ENCODE results near the gene KRT20.

KRT20 gene

GRCh38 chr17:40903129-40903847, 18.2 kb upstream of the KRT20 start:
- DNase-seq: peak; percentile 97
- in situ Hi-C loops (cut with HindIII; ENCODE audit: low pct_ligation_motif_present, low pct_unique_long_range_greater_than_20kb, low sequenced_read_pairs): no loop called here

DNA sequence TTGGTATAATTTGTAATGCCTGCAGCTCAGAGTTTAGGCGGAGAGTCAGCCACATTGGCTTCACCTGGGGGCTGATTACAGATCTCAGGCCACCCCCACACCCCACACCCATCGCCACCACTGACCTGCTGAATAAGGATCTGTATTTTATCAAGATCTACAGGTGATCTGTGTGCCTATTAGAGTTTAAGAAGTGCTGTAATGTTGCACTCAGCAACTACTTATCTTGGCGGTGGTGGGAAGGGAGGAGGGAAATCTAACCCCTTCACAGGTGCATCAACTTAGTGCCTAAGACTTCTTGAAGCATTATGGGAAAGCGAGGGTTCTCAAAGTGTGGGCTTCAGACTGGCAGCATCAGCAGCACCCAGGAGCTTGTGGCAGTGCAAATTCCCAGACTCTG, 17.5 kb upstream of the KRT20 start:
- DNase-seq: no peak
- in situ Hi-C loops (cut with HindIII; ENCODE audit: low pct_ligation_motif_present, low pct_unique_long_range_greater_than_20kb, low sequenced_read_pairs): no loop called here

- peak; percentile 25 for DNase-seq
- in situ Hi-C loops (cut with HindIII; ENCODE audit: low pct_ligation_motif_present, low pct_unique_long_range_greater_than_20kb, low sequenced_read_pairs): no loop called here
These were observed 17.0 kb upstream of the KRT20 start for GRCh38 chr17:40901981-40902474.

- in situ Hi-C loops (cut with HindIII; ENCODE audit: low pct_ligation_motif_present, low pct_unique_long_range_greater_than_20kb, low sequenced_read_pairs): no loop called here
- no peak for DNase-seq
These were observed 15.8 kb upstream of the KRT20 start for GRCh38 chr17:40900809-40901356.

- no peak for DNase-seq
- in situ Hi-C loops (cut with HindIII; ENCODE audit: low pct_ligation_motif_present, low pct_unique_long_range_greater_than_20kb, low sequenced_read_pairs): no loop called here
These were observed 11.9 kb upstream of the KRT20 start for GRCh38 chr17:40896916-40897455.

GRCh38 chr17:40895106-40895730, 10.2 kb upstream of the KRT20 start:
- DNase-seq: no peak
- in situ Hi-C loops (cut with HindIII; ENCODE audit: low pct_ligation_motif_present, low pct_unique_long_range_greater_than_20kb, low sequenced_read_pairs): no loop called here

- in situ Hi-C loops (cut with HindIII; ENCODE audit: low pct_ligation_motif_present, low pct_unique_long_range_greater_than_20kb, low sequenced_read_pairs): no loop called here
- DNase-seq: no peak
These were observed 3.2 kb upstream of the KRT20 start for GRCh38 chr17:40888196-40888720.

DNA sequence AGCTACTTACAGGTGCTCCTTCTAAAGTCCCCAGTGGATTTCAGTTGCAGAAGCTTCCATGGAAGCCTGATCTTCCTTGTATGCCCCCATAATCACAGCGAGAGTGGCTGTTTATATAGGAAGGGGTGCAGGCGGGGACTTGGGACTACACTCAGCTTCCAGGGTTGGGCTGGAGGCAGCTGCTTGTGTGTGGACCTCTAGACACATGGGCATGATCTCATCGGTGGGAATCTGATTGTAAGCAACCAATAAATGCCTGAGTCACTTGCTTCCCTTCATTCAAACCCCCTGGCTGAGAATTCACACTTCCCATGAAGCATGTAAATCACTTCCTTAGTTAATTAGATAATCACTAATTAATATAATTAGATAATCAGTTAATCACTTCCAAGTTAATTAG, 1.0 kb upstream of the KRT20 start:
- in situ Hi-C loops (cut with HindIII; ENCODE audit: low pct_ligation_motif_present, low pct_unique_long_range_greater_than_20kb, low sequenced_read_pairs): no loop called here
- no peak for DNase-seq

DNA sequence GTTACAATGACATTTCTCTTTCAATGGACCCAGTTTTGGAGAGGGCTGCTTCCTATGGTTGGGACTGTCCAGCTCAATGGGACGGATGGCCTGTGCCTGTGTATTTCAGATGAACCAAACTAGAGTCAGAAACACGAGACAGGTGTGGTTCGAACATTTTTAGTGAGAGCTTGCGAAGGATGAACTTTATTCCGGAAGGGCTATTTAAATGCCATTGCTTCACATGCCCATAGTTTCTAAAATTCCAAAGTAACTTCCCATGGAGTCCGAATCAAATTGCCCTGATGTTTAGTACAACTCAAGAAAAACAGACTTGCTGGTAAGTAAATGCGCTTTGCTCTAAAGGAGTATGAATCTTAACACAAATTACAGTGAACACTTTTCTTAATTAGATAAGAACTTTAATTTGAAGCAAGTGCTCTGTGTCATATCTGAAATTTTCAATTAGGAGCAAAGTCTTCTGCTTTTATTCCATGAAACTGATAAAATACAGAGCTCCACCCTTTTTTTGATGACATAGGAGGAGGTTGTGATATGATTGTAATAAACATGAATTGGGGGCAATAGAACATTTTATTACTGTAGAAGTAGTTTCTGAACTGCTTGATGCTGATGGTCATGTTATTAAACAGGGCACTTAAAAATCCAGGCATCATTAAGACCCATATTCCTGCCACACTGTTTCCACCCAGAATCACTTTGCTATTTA, 1.3 kb downstream of the KRT20 start:
- no peak for DNase-seq
- in situ Hi-C loops (cut with HindIII; ENCODE audit: low pct_ligation_motif_present, low pct_unique_long_range_greater_than_20kb, low sequenced_read_pairs): no loop called here

DNA sequence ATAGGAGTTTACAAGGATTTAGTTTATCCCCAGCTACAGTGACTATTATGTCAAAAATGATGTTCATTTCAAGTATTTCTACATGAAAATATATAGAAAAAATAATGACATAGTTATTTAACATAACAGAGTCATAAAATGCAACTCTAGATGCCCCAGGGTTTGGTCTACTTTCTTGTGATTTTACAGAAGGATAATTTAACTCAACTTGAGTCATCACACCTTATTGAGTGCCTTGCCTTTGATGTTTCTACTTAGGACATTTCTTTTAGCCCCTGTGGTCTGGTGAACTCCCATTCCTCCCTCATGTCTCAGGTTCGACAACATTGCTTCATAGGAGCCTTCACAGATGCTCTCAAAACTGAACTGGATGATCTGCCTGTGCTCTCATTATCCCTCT, 2.0 kb downstream of the KRT20 start:
- DNase-seq: no peak
- in situ Hi-C loops (cut with HindIII; ENCODE audit: low pct_ligation_motif_present, low pct_unique_long_range_greater_than_20kb, low sequenced_read_pairs): no loop called here

- in situ Hi-C loops (cut with HindIII; ENCODE audit: low pct_ligation_motif_present, low pct_unique_long_range_greater_than_20kb, low sequenced_read_pairs): no loop called here
- no peak for DNase-seq
These were observed 6.0 kb downstream of the KRT20 start for GRCh38 chr17:40879026-40879425.

- DNase-seq: no peak
- in situ Hi-C loops (cut with HindIII; ENCODE audit: low pct_ligation_motif_present, low pct_unique_long_range_greater_than_20kb, low sequenced_read_pairs): no loop called here
These were observed 7.0 kb downstream of the KRT20 start for GRCh38 chr17:40878044-40878443.

GRCh38 chr17:40873801-40874200, 11.2 kb downstream of the KRT20 start:
- in situ Hi-C loops (cut with HindIII; ENCODE audit: low pct_ligation_motif_present, low pct_unique_long_range_greater_than_20kb, low sequenced_read_pairs): no loop called here
- DNase-seq: no peak

GRCh38 chr17:40873255-40873654, 11.8 kb downstream of the KRT20 start:
- in situ Hi-C loops (cut with HindIII; ENCODE audit: low pct_ligation_motif_present, low pct_unique_long_range_greater_than_20kb, low sequenced_read_pairs): no loop called here
- DNase-seq: no peak

GRCh38 chr17:40872416-40872815, 12.6 kb downstream of the KRT20 start:
- DNase-seq: no peak
- in situ Hi-C loops (cut with HindIII; ENCODE audit: low pct_ligation_motif_present, low pct_unique_long_range_greater_than_20kb, low sequenced_read_pairs): no loop called here

GRCh38 chr17:40871316-40871715, 13.7 kb downstream of the KRT20 start:
- in situ Hi-C loops (cut with HindIII; ENCODE audit: low pct_ligation_motif_present, low pct_unique_long_range_greater_than_20kb, low sequenced_read_pairs): no loop called here
- no peak for DNase-seq

- in situ Hi-C loops (cut with HindIII; ENCODE audit: low pct_ligation_motif_present, low pct_unique_long_range_greater_than_20kb, low sequenced_read_pairs): no loop called here
- DNase-seq: no peak
These were observed 14.9 kb downstream of the KRT20 start for GRCh38 chr17:40870136-40870535.

DNA sequence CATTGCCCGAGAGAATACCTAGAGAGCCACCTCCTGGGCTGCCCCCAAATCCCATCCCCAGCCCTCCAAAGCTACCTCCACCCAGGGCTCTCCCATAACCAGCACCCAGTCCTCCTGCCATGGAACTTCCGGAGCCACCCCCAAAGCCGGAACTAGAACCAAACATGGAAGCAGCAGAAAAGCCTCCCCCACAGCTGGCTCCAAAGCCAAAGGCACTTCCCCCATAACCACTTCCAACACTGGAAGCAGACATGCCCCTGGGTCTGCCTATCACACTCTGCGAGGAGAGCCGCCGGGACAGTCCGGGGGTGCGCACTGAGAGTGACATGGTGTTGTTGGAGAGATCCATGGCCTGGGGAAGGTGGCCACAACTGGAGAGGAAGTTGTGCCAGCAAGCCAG, 18.2 kb downstream of the KRT20 start, which contains the start of gene KRT12:
Gene KRT12, minus strand, starts transcription at position 386 of the 400 bp plus-strand sequence. Its CDS starts 37 bp downstream, at position 349.
- DNase-seq: no peak
- in situ Hi-C loops (cut with HindIII; ENCODE audit: low pct_ligation_motif_present, low pct_unique_long_range_greater_than_20kb, low sequenced_read_pairs): no loop called here

Data from ACHN (cell line).